ENCODE data around the gene APCDD1.
A peak's percentile ranks its signal among the peaks of the same experiment; 100 is the strongest.

The APCDD1 gene

GRCh38 chr18:10453806-10454680 is at the start of gene APCDD1:
APCDD1 (plus strand) TSS chr18:10454635; CDS start chr18:10454982, 347 bp downstream.
- Mint-ChIP-seq H3K27ac (no peak within 1 kb of the TSS), H3K4me3 (peak within 1 kb of the TSS; percentile 49), H3K27me3 (peaks cover 30% of the 10 kb centered on the region), H3K4me1 (peaks cover 5% of the 10 kb centered on the region), H3K36me3 (no peaks in the 10 kb centered on the region), H3K9me3 (no peaks in the 10 kb centered on the region)

- Mint-ChIP-seq H3K27me3 (peaks cover 4% of the 10 kb centered on the region), H3K36me3 (no peaks in the 10 kb centered on the region), H3K4me1 (no peaks in the 10 kb centered on the region), H3K4me3 (no peak overlapping the region), H3K9me3 (no peaks in the 10 kb centered on the region), H3K27ac (no peak overlapping the region)
Measured at GRCh38 chr18:10405014-10405493, 49.4 kb upstream of the APCDD1 start.

DNA sequence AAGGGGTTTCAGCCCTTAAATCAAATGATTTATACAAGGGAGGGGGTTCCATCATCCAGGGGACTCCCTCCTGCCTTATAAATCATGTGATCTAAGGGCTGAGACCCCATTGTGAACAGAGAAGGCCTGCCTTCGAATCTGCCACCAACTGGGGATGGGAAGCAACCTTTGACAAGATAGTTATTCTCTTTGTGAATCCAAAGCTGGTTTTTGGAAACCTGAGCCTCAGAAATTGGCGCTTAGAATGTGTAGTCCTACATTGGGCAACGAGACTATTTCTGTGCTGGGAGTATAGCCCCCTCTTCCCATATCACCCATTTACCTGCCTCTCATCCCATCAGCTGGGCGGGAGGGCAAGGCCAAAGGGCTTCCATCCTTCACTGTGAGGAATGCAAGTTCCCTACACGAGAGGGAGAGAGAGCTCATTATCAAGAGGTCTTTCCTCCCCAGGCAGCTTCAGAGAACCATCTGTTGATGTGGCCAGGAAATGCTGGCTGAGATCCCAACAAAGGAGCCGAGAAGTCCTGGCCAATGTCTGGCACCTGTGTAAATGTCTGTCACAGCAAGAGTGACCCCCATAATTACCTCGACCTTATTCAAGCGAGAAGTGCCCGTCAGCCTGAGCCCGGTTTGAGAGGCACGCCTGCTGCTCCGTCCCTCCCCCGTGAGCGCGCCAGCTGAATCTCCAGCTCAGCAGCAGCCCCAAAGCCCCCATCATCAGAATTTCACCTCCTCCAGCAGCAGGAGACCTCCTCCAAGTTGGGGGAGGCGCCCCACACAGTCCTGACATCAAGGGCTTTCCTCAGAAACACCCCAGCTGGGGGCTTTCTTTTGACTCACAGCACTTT is 48.4 kb upstream of the APCDD1 start:
- no peak overlapping the region for H3K27ac Mint-ChIP-seq
- H3K4me1 Mint-ChIP-seq = no peaks in the 10 kb centered on the region
- H3K36me3 Mint-ChIP-seq = no peaks in the 10 kb centered on the region
- peaks cover 3% of the 10 kb centered on the region for H3K27me3 Mint-ChIP-seq
- H3K4me3 Mint-ChIP-seq = no peak overlapping the region
- no peaks in the 10 kb centered on the region for H3K9me3 Mint-ChIP-seq

- Mint-ChIP-seq H3K9me3 (no peaks in the 10 kb centered on the region), H3K4me3 (no peak overlapping the region), H3K4me1 (no peaks in the 10 kb centered on the region), H3K27me3 (peaks cover 3% of the 10 kb centered on the region), H3K36me3 (no peaks in the 10 kb centered on the region), H3K27ac (no peak overlapping the region)
Measured at GRCh38 chr18:10408131-10408530, 46.3 kb upstream of the APCDD1 start.

DNA sequence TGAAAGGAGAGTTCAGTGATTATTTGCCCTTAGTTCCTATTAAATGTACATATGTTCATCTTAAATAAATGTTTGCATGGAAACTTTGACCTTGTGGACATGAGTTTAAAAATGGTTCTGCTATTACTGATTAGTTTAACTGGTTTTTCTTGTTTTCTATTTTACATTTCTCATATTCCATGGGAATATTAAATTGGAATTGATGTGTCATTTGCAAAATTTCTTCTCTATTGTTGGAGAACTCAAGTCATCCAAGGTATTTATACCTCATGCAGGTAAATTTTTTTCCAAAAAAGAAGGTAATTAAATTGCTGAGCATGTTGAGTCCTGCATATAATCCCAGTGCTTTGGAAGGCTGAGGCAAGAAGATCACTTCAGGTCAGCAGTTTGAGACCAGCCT is 45.4 kb upstream of the APCDD1 start:
- Mint-ChIP-seq H3K36me3 (no peaks in the 10 kb centered on the region), H3K4me3 (no peak overlapping the region), H3K4me1 (no peaks in the 10 kb centered on the region), H3K27me3 (peaks cover 3% of the 10 kb centered on the region), H3K9me3 (no peaks in the 10 kb centered on the region), H3K27ac (no peak overlapping the region)

- no peaks in the 10 kb centered on the region for H3K4me1 Mint-ChIP-seq
- no peaks in the 10 kb centered on the region for H3K36me3 Mint-ChIP-seq
- no peaks in the 10 kb centered on the region for H3K27me3 Mint-ChIP-seq
- H3K9me3 Mint-ChIP-seq = no peaks in the 10 kb centered on the region
- H3K27ac Mint-ChIP-seq = no peak overlapping the region
- H3K4me3 Mint-ChIP-seq = no peak overlapping the region
Measured at GRCh38 chr18:10410472-10411308, 43.7 kb upstream of the APCDD1 start.

DNA sequence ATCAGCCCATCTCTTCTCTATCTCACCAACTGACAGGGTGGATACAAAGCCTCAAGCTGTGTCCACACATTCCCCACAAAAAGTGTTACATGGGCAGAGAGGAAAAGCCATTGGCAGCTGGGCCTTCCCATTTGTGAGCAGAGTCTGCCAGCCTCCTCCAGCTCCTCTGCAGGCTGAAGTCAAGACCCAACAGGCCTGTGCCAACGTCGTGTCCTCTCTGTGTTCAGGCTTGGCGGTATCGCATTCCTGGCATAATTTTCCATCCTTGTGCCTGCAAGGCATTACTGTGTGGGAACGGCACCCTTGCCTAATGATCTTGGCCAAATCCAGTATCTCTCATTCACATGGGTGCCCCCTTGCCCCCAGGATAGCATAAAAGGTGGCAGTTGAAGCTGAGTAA is 41.5 kb upstream of the APCDD1 start:
- H3K36me3 Mint-ChIP-seq = no peaks in the 10 kb centered on the region
- no peak overlapping the region for H3K27ac Mint-ChIP-seq
- H3K27me3 Mint-ChIP-seq = peaks cover 2% of the 10 kb centered on the region
- no peaks in the 10 kb centered on the region for H3K9me3 Mint-ChIP-seq
- H3K4me1 Mint-ChIP-seq = no peaks in the 10 kb centered on the region
- H3K4me3 Mint-ChIP-seq = no peak overlapping the region

DNA sequence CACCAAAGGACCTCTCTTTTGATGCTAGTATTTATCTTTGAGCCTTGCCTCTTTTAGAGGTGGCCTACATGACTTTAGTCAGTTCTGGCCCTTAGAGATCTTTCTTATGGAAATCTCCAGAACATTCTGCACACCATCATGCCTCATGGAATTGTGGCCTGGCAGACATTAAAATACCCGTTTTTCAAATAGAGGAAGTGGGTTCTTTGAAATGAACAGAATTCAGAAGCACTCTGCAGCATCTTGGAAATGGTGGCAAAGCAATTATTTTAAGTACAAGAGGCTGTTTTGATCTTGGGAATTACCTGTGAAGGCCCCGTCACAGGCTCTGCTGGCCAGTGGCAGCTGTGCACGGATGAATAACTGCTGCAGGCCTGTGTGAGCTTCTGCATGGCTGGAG is 40.7 kb upstream of the APCDD1 start:
- no peak overlapping the region for H3K27ac Mint-ChIP-seq
- no peaks in the 10 kb centered on the region for H3K9me3 Mint-ChIP-seq
- no peaks in the 10 kb centered on the region for H3K36me3 Mint-ChIP-seq
- no peak overlapping the region for H3K4me3 Mint-ChIP-seq
- H3K27me3 Mint-ChIP-seq = peaks cover 2% of the 10 kb centered on the region
- H3K4me1 Mint-ChIP-seq = no peaks in the 10 kb centered on the region

DNA sequence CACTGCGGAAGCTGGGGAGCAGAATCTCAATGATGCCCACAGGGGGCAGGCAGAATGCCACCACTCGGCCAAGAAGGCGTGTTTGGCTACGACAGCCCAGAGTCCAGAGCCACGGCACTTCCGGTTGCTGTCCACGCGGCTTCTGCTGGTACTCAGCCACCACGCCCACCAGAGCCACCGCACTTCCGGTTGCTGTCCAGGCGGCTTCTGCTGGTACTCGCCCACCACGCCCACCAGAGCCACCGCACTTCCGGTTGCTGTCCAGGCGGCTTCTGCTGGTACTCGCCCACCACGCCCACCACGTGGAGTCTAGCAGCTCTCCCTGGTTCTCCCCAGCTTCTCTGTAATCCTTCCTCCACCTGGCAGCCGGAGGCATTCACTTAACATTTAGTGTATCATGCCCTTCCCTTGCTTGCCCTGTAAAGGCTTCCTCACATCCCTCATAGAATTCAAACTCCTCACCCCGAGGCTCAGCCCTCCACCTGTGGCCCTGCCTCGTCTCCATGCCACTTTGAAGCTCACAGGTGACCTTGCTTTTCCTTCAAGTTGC is 40.1 kb upstream of the APCDD1 start:
- Mint-ChIP-seq H3K4me1 (no peaks in the 10 kb centered on the region), H3K27ac (no peak overlapping the region), H3K36me3 (no peaks in the 10 kb centered on the region), H3K27me3 (peaks cover 2% of the 10 kb centered on the region), H3K9me3 (no peaks in the 10 kb centered on the region), H3K4me3 (no peak overlapping the region)

DNA sequence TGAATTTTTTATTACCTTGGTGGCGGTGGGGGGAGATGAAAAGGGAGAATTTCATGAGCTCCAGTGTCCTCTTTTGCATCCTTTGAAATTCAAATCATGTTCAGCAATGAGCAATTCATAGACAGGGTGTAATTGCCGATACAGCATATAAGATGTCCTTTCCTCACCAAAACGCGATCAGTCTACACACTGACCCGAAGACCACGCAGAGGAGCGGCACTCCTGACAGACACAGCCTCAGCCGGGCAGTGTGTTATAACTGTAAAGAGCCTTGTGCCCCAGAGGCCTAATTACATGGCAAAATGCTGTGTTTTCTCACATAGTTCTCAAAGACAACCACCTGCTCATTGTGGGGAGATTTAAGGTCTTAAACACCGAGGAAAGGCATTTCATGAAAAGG is 38.4 kb upstream of the APCDD1 start:
- Mint-ChIP-seq H3K9me3 (no peaks in the 10 kb centered on the region), H3K36me3 (no peaks in the 10 kb centered on the region), H3K27me3 (peaks cover 2% of the 10 kb centered on the region), H3K4me1 (no peaks in the 10 kb centered on the region), H3K27ac (no peak overlapping the region), H3K4me3 (no peak overlapping the region)

DNA sequence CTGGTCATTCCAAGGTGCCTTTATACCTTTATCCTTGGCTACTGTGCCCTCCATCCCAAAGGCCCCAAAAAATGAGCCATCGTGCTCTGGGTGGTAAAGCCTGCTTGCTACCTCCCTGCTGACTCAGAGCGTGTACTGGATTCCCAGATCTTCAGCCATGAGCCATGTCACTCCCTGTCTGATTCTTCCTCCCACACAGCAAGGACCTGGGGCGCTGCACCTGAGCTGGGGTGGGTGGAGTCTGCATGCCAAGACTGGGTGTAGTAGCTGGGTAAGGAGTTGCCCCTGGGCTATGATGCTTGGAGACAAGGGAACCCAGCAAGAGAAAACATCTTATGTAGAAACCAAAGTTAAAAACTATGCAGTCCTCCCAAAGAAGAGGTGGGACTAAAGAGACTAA is 37.2 kb upstream of the APCDD1 start:
- Mint-ChIP-seq H3K9me3 (no peaks in the 10 kb centered on the region), H3K4me3 (no peak overlapping the region), H3K27me3 (peaks cover 2% of the 10 kb centered on the region), H3K36me3 (no peaks in the 10 kb centered on the region), H3K4me1 (no peaks in the 10 kb centered on the region), H3K27ac (no peak overlapping the region)

DNA sequence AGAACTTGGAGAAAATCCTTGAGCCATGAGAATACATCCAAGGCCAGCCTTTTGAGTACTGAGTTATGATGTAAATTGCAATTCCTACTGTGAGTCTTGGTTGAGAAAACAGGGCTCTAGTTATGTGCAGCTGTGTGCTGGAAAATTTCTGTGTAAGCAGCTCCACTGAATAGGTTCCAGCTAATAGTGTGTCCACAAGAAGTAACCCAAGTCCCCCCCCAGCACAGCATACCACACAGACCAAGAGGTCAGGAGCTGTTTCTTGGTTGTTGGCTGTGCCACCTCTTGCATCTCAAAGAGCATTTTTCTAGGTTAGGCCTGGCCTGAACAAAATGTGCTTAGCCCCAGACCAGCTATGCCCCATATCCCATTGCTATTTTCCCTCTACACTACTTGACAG is 36.8 kb upstream of the APCDD1 start:
- Mint-ChIP-seq H3K27me3 (peaks cover 2% of the 10 kb centered on the region), H3K36me3 (no peaks in the 10 kb centered on the region), H3K27ac (no peak overlapping the region), H3K9me3 (no peaks in the 10 kb centered on the region), H3K4me3 (no peak overlapping the region), H3K4me1 (no peaks in the 10 kb centered on the region)

DNA sequence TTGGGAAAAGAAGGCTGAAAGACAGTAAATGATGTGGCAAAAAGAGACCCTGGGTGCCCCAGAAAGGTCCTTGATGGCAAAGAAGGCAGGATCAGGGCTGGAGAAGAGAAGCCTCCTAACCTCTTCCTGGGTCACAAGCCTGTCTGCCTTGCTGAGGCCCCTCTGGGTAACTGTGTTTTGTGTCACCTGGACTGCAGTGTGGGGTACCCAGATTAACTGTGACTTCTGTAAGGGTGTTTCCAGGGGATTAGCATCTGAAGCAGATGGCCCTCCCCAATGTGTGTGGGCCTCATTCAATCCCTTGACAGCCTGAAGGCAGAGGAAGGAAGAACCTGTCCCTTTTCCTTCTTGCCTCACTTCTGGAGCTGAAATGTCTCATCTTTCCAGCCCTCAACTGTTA is 35.6 kb upstream of the APCDD1 start:
- H3K4me3 Mint-ChIP-seq = no peak overlapping the region
- H3K9me3 Mint-ChIP-seq = no peaks in the 10 kb centered on the region
- H3K27me3 Mint-ChIP-seq = peaks cover 2% of the 10 kb centered on the region
- no peaks in the 10 kb centered on the region for H3K4me1 Mint-ChIP-seq
- no peaks in the 10 kb centered on the region for H3K36me3 Mint-ChIP-seq
- no peak overlapping the region for H3K27ac Mint-ChIP-seq

- no peaks in the 10 kb centered on the region for H3K4me1 Mint-ChIP-seq
- H3K9me3 Mint-ChIP-seq = no peaks in the 10 kb centered on the region
- H3K4me3 Mint-ChIP-seq = no peak overlapping the region
- no peak overlapping the region for H3K27ac Mint-ChIP-seq
- H3K36me3 Mint-ChIP-seq = no peaks in the 10 kb centered on the region
- peaks cover 6% of the 10 kb centered on the region for H3K27me3 Mint-ChIP-seq
Measured at GRCh38 chr18:10419420-10420103, 34.9 kb upstream of the APCDD1 start.

Measured in activated naive CD4-positive, alpha-beta T cell treated with anti-CD3 and anti-CD28 coated beads, Interleukin-2, amount 50 U/mL, for 24 hours (primary cell).